ENCODE measurements around the gene TNFRSF8. TPM values are rescaled to one million over a fixed set of nuclear protein-coding genes. Genes with fewer than 3 reads are reported as not detected.
A peak's percentile ranks its signal among the peaks of the same experiment; 100 is the strongest.

Gene TNFRSF8
- total and polyA plus RNA-seq, 9 of the 15 experiments (the other 6 are each of a cell fraction or from before 2014, with no cell fraction given), result 3.5 to 38.4 (median 17.1) TPM

DNA sequence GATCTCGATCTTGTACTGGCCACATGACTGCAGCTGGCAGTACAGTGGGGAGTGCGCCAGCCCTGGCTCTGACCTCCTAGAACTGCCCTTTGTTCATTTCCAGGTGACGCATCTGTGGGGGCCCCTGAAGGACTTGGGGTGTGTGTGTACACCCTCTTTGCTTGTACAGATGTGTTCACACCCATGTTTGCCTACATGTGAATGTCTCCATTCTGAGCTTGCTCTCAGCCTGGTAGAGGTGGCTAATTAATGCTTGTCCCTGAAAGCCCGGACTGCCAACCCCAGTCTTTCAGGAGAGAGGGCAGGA is 123.5 kb downstream of the TNFRSF8 start:
- no peak overlapping the region; a peak in 1 of 4 replicates for H3K9ac ChIP-seq (ENCODE audit: insufficient read depth in 1 of 2, low read depth in 2 of 2, low read length in 2 of 2)
- CTCF ChIA-PET (ENCODE audit: low intra/inter-chr PET ratio), result no interaction called here

DNA sequence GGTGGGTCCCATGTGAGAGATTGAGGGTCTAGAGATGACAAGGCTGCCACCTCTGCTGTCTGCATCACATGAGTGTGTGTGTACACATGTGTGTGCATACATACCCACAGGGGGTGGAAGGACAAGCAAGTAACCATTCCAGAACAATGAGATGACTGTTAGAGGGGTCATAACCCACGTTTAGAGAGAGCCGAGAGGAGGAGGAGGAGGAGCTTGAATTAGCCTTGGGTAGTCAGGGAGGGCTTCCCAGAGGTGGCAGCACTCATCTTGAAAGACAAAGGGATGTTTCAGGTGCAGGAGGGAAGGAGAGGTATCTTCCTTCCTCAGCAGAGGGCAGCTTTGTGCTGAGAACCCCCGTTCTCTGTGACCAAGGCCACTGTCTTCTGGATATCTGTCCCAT is 125.0 kb downstream of the TNFRSF8 start:
- H3K9me3 ChIP-seq (replicated peaks; ENCODE audit: control insufficient read depth, insufficient read depth, low read depth, low read length), result no peaks in the 10 kb centered on the region
- no peak overlapping the region for H3K27ac ChIP-seq (ENCODE audit: extremely low read depth, low read depth, low read length)
- WGBS (ENCODE audit: insufficient coverage, low coverage, missing lambda C conversion rate), result 28% methylated on average over 3 of the region's 3 CpGs
- no peaks in the 10 kb centered on the region for H3K27me3 ChIP-seq (ENCODE audit: control insufficient read depth in 2 of 2, insufficient read depth in 2 of 2, low read length in 2 of 2)
- BruUV-seq (replicated peaks), result no TSS peak
- peaks cover 30% of the 10 kb centered on the region for H3K79me2 ChIP-seq (ENCODE audit: control insufficient read depth, insufficient read depth, low read length)
- POLR2A ChIA-PET, result interaction anchor here (0.6 to 1.2 kb wide), 5 partner anchors 13 to 93 kb away, joined by 3 to 4 read pairs (median 3); no protein-coding TSS in a partner anchor
- peaks cover 8 to 32% of the 10 kb centered on the region in 2 experiments; a peak in 3 of 5 replicates for H3K4me1 ChIP-seq (replicated peaks in 1 of 2; ENCODE audit: control insufficient read depth in 2 of 2, insufficient read depth in 2 of 2, low read length in 2 of 2)
- H2AFZ ChIP-seq (ENCODE audit: low read depth, low read length), result no peak overlapping the region
- in situ Hi-C loops (cut with MboI), result no loop called here
- H3K36me3 ChIP-seq (ENCODE audit: control insufficient read depth, insufficient read depth, low read length), result peaks cover 45% of the 10 kb centered on the region
- CTCF ChIA-PET (ENCODE audit: low intra/inter-chr PET ratio), result no interaction called here
- no peak overlapping the region for H3K4me3 ChIP-seq
- FAIRE-seq (no peak), DNase-seq (ENCODE audit: extremely low read depth in 1 of 4, low spot score in 3 of 4) (no peak), ATAC-seq (no peak)
- intact Hi-C loops (cut with micrococcal nuclease), result no loop called here
- H3K9ac ChIP-seq (ENCODE audit: insufficient read depth in 1 of 2, low read depth in 2 of 2, low read length in 2 of 2), result no peak overlapping the region; a peak in 1 of 4 replicates
- H4K20me1 ChIP-seq (replicated peaks; ENCODE audit: control insufficient read depth, insufficient read depth, low read length), result peaks cover 51% of the 10 kb centered on the region; the same call in 1 of the 2 replicates
- no peaks in the 10 kb centered on the region for H3K9me1 ChIP-seq (ENCODE audit: control insufficient read depth, insufficient read depth, low read length)
- H3K4me2 ChIP-seq (ENCODE audit: insufficient read depth, low read length), result no peak overlapping the region
- TF ChIP-seq RAD21 (CRISPR knock-in tag; conservative IDR thresholded peaks at IDR 0.05 in 1 of 2, IDR thresholded peaks at IDR 0.05 in 1 of 2), result no peak
- TF ChIP-seq RB1 (IDR thresholded peaks at IDR 0.05; ENCODE audit: low read depth), result no peak
- TF ChIP-seq KDM1A (IDR thresholded peaks at IDR 0.05), result peak in 1 of 2 experiments; percentile 14; a peak in 1 of 4 replicates
- TF ChIP-seq ZBTB34 (CRISPR knock-in tag; IDR thresholded peaks at IDR 0.05), result no peak
- TF ChIP-seq, protein P1, sequence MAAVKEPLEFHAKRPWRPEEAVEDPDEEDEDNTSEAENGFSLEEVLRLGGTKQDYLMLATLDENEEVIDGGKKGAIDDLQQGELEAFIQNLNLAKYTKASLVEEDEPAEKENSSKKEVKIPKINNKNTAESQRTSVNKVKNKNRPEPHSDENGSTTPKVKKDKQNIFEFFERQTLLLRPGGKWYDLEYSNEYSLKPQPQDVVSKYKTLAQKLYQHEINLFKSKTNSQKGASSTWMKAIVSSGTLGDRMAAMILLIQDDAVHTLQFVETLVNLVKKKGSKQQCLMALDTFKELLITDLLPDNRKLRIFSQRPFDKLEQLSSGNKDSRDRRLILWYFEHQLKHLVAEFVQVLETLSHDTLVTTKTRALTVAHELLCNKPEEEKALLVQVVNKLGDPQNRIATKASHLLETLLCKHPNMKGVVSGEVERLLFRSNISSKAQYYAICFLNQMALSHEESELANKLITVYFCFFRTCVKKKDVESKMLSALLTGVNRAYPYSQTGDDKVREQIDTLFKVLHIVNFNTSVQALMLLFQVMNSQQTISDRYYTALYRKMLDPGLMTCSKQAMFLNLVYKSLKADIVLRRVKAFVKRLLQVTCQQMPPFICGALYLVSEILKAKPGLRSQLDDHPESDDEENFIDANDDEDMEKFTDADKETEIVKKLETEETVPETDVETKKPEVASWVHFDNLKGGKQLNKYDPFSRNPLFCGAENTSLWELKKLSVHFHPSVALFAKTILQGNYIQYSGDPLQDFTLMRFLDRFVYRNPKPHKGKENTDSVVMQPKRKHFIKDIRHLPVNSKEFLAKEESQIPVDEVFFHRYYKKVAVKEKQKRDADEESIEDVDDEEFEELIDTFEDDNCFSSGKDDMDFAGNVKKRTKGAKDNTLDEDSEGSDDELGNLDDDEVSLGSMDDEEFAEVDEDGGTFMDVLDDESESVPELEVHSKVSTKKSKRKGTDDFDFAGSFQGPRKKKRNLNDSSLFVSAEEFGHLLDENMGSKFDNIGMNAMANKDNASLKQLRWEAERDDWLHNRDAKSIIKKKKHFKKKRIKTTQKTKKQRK (IDR thresholded peaks at IDR 0.05; ENCODE audit: borderline replicate concordance, low read depth, low read length), result no peak
- no peak for TF ChIP-seq ZC3H11A (IDR thresholded peaks at IDR 0.05; ENCODE audit: low read depth, low read length)
- TF ChIP-seq SNIP1 (IDR thresholded peaks at IDR 0.05; ENCODE audit: low read depth), result no peak
- no peak for TF ChIP-seq ZNF124 (CRISPR knock-in tag; IDR thresholded peaks at IDR 0.05)
- no peak for TF ChIP-seq KLF13 (tag; IDR thresholded peaks at IDR 0.05; ENCODE audit: borderline replicate concordance, low read depth)

More for the DNA sequence above, 123.5 kb downstream of the TNFRSF8 start:
- H3K27ac ChIP-seq (ENCODE audit: extremely low read depth, low read depth, low read length), result no peak overlapping the region
- peaks cover 30% of the 10 kb centered on the region for H3K79me2 ChIP-seq (ENCODE audit: control insufficient read depth, insufficient read depth, low read length)
- intact Hi-C loops (cut with micrococcal nuclease), result no loop called here
- POLR2A ChIA-PET, result interaction anchor here (0.7 to 1.2 kb wide), 4 partner anchors 9 to 381 kb away, joined by 3 read pairs; no protein-coding TSS in a partner anchor
- FAIRE-seq (no peak), ATAC-seq (no peak), DNase-seq (ENCODE audit: extremely low read depth in 1 of 4, low spot score in 3 of 4) (no peak)
- H3K4me1 ChIP-seq (replicated peaks in 1 of 2; ENCODE audit: control insufficient read depth in 2 of 2, insufficient read depth in 2 of 2, low read length in 2 of 2), result peaks cover 8 to 32% of the 10 kb centered on the region in 2 experiments; a peak in 3 of 5 replicates
- in situ Hi-C loops (cut with MboI), result no loop called here
- TF ChIP-seq NR3C1 (CRISPR knock-in tag; IDR thresholded peaks at IDR 0.05) (0 out of 2 replicates have a peak, but pooled peaks have one; percentile 32), ZKSCAN8 (CRISPR knock-in tag; IDR thresholded peaks at IDR 0.05) (peak; percentile 64; the same call in 1 of the 2 replicates), ADNP (tag; IDR thresholded peaks at IDR 0.05) (0 out of 2 replicates have a peak, but pooled peaks have one; percentile 7), RBM15 (IDR thresholded peaks at IDR 0.05; ENCODE audit: insufficient read depth, low read length) (no peak), XRCC5 (IDR thresholded peaks at IDR 0.05; ENCODE audit: low read depth, low read length) (no peak), ZNF431 (CRISPR knock-in tag; IDR thresholded peaks at IDR 0.05) (no peak), ZNF175 (CRISPR knock-in tag; IDR thresholded peaks at IDR 0.05; ENCODE audit: low read depth) (no peak)
- no peaks in the 10 kb centered on the region for H3K9me1 ChIP-seq (ENCODE audit: control insufficient read depth, insufficient read depth, low read length)
- no peak overlapping the region for H2AFZ ChIP-seq (ENCODE audit: low read depth, low read length)
- H3K4me2 ChIP-seq (ENCODE audit: insufficient read depth, low read length), result no peak overlapping the region
- peaks cover 30% of the 10 kb centered on the region for H3K36me3 ChIP-seq (ENCODE audit: control insufficient read depth, insufficient read depth, low read length)
- H3K9me3 ChIP-seq (replicated peaks; ENCODE audit: control insufficient read depth, insufficient read depth, low read depth, low read length), result no peaks in the 10 kb centered on the region
- no peaks in the 10 kb centered on the region for H3K27me3 ChIP-seq (ENCODE audit: control insufficient read depth in 2 of 2, insufficient read depth in 2 of 2, low read length in 2 of 2)
- H3K4me3 ChIP-seq, result no peak overlapping the region
- H4K20me1 ChIP-seq (replicated peaks; ENCODE audit: control insufficient read depth, insufficient read depth, low read length), result peaks cover 62% of the 10 kb centered on the region
- BruUV-seq (replicated peaks), result no TSS peak
- 65% methylated on average over 4 of the region's 4 CpGs for WGBS (ENCODE audit: insufficient coverage, low coverage, missing lambda C conversion rate)
